HL-60 (cell line): Measurements from ENCODE around the gene DCPS.

ENCODE experiments used
- POLR2AphosphoS5 ChIP-seq: IDR thresholded peaks from 2 replicates; pipeline ENCODE4 v1.6.1; 2012; ENCODE audit warnings: low read depth
- SPI1 ChIP-seq: IDR thresholded peaks from 2 replicates; pipeline ENCODE4 v1.6.1; 2012; ENCODE audit warnings: low read depth, mild to moderate bottlenecking, borderline replicate concordance
- TF ChIP-seq, protein P1 (sequence below): IDR thresholded peaks from one replicate; pipeline ENCODE4 v1.5.1; 2011; ENCODE audit warnings: low read length, control low read depth, inconsistent platforms; ENCODE audit not compliant: insufficient read depth

DNA sequence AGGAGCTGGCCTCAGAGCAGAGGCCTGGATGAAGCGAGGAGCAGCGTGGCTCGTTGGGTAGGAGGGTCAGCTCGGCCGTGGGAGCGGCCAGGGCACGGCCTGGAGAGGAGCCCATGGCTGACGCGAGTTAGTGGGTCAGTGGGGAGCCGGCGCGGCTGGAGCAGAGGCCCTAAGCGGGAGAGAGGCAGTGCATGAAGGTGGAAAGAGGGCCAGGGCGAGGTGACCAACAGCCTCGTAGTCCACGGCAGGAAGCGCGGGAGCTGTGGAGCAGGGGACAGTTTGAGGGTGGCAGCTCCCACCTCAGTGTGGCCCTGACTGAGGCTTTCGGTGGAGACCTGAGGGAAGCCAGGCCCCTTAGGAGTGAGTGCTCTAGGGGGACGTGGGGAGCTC, 24.1 kb downstream of the DCPS start:
- TF ChIP-seq, protein P1, sequence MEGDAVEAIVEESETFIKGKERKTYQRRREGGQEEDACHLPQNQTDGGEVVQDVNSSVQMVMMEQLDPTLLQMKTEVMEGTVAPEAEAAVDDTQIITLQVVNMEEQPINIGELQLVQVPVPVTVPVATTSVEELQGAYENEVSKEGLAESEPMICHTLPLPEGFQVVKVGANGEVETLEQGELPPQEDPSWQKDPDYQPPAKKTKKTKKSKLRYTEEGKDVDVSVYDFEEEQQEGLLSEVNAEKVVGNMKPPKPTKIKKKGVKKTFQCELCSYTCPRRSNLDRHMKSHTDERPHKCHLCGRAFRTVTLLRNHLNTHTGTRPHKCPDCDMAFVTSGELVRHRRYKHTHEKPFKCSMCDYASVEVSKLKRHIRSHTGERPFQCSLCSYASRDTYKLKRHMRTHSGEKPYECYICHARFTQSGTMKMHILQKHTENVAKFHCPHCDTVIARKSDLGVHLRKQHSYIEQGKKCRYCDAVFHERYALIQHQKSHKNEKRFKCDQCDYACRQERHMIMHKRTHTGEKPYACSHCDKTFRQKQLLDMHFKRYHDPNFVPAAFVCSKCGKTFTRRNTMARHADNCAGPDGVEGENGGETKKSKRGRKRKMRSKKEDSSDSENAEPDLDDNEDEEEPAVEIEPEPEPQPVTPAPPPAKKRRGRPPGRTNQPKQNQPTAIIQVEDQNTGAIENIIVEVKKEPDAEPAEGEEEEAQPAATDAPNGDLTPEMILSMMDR, result no peak
- no peak for TF ChIP-seq POLR2AphosphoS5
- TF ChIP-seq SPI1, result no peak
